WTC11 (cell line): ENCODE measurements around the gene PRKAR2A.

Experiments used
- CREB1 ChIP-seq: sonication (generic); formaldehyde crosslinking; IDR thresholded peaks from 2 replicates; pipeline ENCODE4 v1.8.0; 2023; ENCODE audit warnings: mild to moderate bottlenecking, missing genetic modification reagents
- ELF4 ChIP-seq: sonication (generic); formaldehyde crosslinking; IDR thresholded peaks from 2 replicates; pipeline ENCODE4 v1.8.1; 2022; ENCODE audit warnings: low read depth, mild to moderate bottlenecking, moderate library complexity, missing genetic modification reagents
- FOXK1 ChIP-seq: sonication (generic); formaldehyde crosslinking; IDR thresholded peaks from 2 replicates; pipeline ENCODE4 v1.8.0; 2022; ENCODE audit warnings: mild to moderate bottlenecking, moderate library complexity, missing genetic modification reagents
- GRHL2 ChIP-seq: fragments of 250-450 bp; sonication (Bioruptor Pico); IDR thresholded peaks from 2 replicates; pipeline ENCODE4 v1.8.0; 2022; ENCODE audit warnings: mild to moderate bottlenecking, moderate library complexity; ENCODE audit not compliant: insufficient replicate concordance, severe bottlenecking
- GTF2I ChIP-seq: fragments of 250-450 bp; sonication (Bioruptor Pico); conservative IDR thresholded peaks from 2 replicates; pipeline ENCODE4 v1.4.0; 2021; ENCODE audit warnings: mild to moderate bottlenecking
- JUN ChIP-seq: sonication (generic); formaldehyde crosslinking; IDR thresholded peaks from 2 replicates; pipeline ENCODE4 v1.8.0; 2023; ENCODE audit warnings: mild to moderate bottlenecking, missing genetic modification reagents
- KAT7 ChIP-seq: sonication (generic); formaldehyde crosslinking; IDR thresholded peaks from 2 replicates; pipeline ENCODE4 v1.8.1; 2023; ENCODE audit warnings: missing genetic modification reagents, mild to moderate bottlenecking, borderline replicate concordance
- NR2C2 ChIP-seq: sonication (generic); formaldehyde crosslinking; IDR thresholded peaks from 2 replicates; pipeline ENCODE4 v1.8.0; 2022; ENCODE audit warnings: mild to moderate bottlenecking, missing genetic modification reagents
- TCF7 ChIP-seq: sonication (generic); formaldehyde crosslinking; IDR thresholded peaks from 2 replicates; pipeline ENCODE4 v1.8.0; 2022; ENCODE audit warnings: mild to moderate bottlenecking, low read depth, missing genetic modification reagents, moderate library complexity
- ZNF138 ChIP-seq: sonication (generic); formaldehyde crosslinking; conservative IDR thresholded peaks from 2 replicates; pipeline ENCODE4 v1.8.1; 2022; ENCODE audit warnings: mild to moderate bottlenecking, moderate library complexity, missing genetic modification reagents
- TF ChIP-seq, protein P1 (sequence below): fragments of 200-600 bp; IDR thresholded peaks from 2 replicates; pipeline ENCODE4 v1.8.0; 2022; ENCODE audit warnings: antibody characterized with exemption
- TF ChIP-seq, protein P2 (sequence below): sonication (generic); formaldehyde crosslinking; IDR thresholded peaks from 2 replicates; pipeline ENCODE4 v1.8.1; 2023; ENCODE audit warnings: mild to moderate bottlenecking, moderate library complexity, missing genetic modification reagents
- TF ChIP-seq, protein P3 (sequence below): sonication (generic); formaldehyde crosslinking; IDR thresholded peaks from 2 replicates; pipeline ENCODE4 v1.8.0; 2022; ENCODE audit warnings: mild to moderate bottlenecking, missing genetic modification reagents
- TF ChIP-seq, protein P4 (sequence below): sonication (generic); formaldehyde crosslinking; IDR thresholded peaks from 2 replicates; pipeline ENCODE4 v1.8.1; 2023; ENCODE audit warnings: mild to moderate bottlenecking, missing genetic modification reagents

DNA sequence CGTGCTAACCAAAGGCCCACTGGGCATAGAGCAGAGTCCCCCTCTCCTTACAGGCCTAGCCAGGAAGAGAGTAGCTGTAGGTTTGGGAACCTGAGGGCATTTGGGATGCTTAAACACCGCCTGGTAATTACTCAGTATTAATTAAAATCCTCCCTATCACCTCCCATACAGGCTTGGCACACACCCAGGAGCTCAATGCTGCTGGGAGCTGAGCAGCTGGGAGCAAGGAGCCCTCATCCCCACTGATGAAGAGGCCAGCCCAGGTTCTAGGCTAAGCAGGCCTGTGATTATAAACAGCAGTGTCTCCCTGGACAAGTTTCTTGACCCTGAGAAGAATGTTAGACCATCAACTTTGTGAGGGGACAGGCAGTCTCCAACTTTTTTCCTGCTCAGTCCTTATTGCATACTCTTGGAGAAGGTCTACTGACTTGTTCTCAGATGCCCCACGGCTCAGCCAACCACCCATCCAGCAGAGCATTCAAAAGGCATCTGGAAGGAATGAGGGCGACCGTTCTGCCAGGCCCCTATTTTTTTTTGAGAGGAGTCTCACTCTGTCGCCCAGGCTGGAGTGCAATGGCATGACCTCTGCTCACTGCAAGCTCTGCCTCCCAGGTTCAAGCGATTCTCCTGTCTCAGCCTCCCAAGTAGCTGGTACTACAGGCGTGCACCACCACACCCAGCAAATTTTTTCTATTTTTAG, 1.3 kb upstream of the PRKAR2A start:
- TF ChIP-seq GTF2I (CRISPR knock-in tag) (no peak), ZNF138 (CRISPR knock-in tag) (no peak), JUN (CRISPR knock-in tag) (no peak), TCF7 (CRISPR knock-in tag) (no peak), CREB1 (CRISPR knock-in tag) (no peak), KAT7 (no peak), GRHL2 (no peak), NR2C2 (CRISPR knock-in tag) (no peak), FOXK1 (no peak), ELF4 (CRISPR knock-in tag) (no peak)
- TF ChIP-seq, protein P1, sequence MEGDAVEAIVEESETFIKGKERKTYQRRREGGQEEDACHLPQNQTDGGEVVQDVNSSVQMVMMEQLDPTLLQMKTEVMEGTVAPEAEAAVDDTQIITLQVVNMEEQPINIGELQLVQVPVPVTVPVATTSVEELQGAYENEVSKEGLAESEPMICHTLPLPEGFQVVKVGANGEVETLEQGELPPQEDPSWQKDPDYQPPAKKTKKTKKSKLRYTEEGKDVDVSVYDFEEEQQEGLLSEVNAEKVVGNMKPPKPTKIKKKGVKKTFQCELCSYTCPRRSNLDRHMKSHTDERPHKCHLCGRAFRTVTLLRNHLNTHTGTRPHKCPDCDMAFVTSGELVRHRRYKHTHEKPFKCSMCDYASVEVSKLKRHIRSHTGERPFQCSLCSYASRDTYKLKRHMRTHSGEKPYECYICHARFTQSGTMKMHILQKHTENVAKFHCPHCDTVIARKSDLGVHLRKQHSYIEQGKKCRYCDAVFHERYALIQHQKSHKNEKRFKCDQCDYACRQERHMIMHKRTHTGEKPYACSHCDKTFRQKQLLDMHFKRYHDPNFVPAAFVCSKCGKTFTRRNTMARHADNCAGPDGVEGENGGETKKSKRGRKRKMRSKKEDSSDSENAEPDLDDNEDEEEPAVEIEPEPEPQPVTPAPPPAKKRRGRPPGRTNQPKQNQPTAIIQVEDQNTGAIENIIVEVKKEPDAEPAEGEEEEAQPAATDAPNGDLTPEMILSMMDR = no peak
- TF ChIP-seq, protein P2, sequence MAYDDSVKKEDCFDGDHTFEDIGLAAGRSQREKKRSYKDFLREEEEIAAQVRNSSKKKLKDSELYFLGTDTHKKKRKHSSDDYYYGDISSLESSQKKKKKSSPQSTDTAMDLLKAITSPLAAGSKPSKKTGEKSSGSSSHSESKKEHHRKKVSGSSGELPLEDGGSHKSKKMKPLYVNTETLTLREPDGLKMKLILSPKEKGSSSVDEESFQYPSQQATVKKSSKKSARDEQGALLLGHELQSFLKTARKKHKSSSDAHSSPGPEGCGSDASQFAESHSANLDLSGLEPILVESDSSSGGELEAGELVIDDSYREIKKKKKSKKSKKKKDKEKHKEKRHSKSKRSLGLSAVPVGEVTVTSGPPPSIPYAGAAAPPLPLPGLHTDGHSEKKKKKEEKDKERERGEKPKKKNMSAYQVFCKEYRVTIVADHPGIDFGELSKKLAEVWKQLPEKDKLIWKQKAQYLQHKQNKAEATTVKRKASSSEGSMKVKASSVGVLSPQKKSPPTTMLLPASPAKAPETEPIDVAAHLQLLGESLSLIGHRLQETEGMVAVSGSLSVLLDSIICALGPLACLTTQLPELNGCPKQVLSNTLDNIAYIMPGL (CRISPR knock-in tag) = no peak
- TF ChIP-seq, protein P3, sequence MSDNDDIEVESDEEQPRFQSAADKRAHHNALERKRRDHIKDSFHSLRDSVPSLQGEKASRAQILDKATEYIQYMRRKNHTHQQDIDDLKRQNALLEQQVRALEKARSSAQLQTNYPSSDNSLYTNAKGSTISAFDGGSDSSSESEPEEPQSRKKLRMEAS (CRISPR knock-in tag) = no peak
- TF ChIP-seq, protein P4, sequence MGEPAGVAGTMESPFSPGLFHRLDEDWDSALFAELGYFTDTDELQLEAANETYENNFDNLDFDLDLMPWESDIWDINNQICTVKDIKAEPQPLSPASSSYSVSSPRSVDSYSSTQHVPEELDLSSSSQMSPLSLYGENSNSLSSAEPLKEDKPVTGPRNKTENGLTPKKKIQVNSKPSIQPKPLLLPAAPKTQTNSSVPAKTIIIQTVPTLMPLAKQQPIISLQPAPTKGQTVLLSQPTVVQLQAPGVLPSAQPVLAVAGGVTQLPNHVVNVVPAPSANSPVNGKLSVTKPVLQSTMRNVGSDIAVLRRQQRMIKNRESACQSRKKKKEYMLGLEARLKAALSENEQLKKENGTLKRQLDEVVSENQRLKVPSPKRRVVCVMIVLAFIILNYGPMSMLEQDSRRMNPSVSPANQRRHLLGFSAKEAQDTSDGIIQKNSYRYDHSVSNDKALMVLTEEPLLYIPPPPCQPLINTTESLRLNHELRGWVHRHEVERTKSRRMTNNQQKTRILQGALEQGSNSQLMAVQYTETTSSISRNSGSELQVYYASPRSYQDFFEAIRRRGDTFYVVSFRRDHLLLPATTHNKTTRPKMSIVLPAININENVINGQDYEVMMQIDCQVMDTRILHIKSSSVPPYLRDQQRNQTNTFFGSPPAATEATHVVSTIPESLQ (CRISPR knock-in tag) = no peak
